HG02938 (cell line): ENCODE measurements around the gene SPI1.

Experiments
- ATAC-seq: cut with Tn5 transposase; IDR thresholded peaks from one replicate; pipeline ENCODE4 v1.9.1; 2021; ENCODE audit warnings: mild to moderate bottlenecking, moderate library complexity; ENCODE audit not compliant: unreplicated experiment

SPI1 gene

GRCh38 chr11:47389577-47390421 lies 11.5 kb upstream of the SPI1 start:
- no peak for ATAC-seq

- ATAC-seq = no peak
Measured at GRCh38 chr11:47388697-47389576, 10.6 kb upstream of the SPI1 start.

- no peak for ATAC-seq
Measured at GRCh38 chr11:47387944-47388696, 9.8 kb upstream of the SPI1 start.

DNA sequence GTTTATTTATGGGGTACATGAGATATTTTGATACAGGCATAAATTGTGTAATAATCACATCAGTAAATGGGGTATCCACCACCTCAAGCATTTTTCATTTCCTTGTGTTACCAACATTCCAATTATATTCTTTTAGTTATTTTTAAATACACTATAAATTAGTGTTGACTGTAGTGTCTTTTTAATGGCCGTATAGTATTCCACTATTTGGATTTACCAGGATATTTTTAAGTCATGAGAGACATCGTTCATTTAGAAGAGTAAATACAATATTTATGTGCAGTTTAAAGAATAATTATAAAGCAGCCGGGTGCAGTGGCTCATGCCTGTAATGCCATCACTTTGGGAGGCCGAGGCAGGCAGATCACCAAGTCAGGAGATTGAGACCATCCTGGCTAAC lies 6.2 kb upstream of the SPI1 start:
- no peak for ATAC-seq

DNA sequence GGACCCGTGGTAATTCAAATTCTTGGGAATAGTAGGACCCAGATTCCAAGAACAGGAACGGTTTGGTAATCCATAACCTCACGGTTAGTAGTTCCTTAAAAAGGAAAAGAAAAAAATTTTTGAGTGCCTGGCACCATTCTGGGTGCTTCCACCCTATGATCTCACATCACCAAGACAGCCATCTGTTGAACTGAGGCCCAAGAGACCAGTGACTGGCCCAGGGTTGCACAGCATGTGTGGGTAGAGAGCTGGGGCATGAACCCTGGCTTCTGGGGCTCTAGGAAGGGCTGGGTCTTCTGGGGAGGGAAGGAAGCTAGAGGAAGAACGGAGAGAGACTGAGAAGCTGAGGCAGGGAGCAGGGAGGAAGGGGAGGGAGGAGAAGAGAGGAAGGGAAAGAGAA lies 4.7 kb upstream of the SPI1 start:
- no peak for ATAC-seq

DNA sequence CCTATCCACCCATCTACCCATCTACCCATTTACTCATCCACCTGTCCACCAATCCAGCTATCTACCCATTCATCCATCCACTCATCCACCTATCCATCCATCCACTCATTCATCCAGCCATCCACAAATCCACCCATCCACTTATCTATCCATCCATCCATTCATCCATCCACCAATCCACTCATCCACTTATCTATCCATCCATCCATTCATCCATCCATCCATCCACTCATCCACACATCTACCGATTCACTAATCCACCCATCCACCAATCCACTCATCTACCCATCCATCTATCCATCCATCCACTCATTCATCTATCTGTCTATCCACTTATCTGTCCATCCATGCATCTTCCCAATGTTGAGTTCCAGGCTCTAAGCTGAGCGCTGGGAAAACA lies 1.7 kb upstream of the SPI1 start:
- ATAC-seq = no peak

DNA sequence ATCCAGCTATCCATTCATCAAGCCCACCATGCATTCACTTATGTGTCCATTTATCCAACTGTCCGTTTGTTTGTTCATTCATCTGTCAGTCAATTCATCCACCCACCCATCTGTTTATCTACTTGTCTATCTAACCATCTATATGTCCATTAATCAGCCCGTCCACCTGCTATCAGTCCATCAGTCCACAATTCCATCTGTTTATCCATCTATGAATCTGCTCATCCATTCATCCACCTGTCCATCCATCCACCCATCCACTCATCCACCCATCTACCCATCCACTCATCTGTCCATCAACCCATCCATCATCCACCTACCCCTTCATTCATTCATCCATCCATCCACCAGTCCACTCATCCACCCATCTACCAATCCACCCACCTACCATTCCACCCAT lies 970 bp upstream of the SPI1 start:
- ATAC-seq = no peak

DNA sequence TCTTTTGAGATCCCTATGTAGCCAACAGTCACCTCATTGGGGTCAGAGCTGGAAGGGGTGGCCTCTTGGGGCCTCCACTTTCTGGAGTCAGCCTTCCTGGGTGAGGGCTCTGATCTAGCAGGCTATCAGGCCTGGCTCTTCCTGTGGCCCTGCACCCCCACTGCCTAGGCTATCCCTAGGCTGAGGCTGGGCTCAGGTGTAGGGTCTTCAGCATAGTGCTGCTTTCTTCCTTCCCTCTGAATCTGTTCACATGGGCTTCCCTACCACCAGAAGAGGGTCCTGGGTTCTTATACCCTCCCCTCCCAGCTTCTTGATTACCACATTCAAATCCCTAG lies 456 bp upstream of the SPI1 start:
- ATAC-seq = no peak

- no peak for ATAC-seq
Measured at GRCh38 chr11:47377571-47378009, 757 bp downstream of the SPI1 start.

DNA sequence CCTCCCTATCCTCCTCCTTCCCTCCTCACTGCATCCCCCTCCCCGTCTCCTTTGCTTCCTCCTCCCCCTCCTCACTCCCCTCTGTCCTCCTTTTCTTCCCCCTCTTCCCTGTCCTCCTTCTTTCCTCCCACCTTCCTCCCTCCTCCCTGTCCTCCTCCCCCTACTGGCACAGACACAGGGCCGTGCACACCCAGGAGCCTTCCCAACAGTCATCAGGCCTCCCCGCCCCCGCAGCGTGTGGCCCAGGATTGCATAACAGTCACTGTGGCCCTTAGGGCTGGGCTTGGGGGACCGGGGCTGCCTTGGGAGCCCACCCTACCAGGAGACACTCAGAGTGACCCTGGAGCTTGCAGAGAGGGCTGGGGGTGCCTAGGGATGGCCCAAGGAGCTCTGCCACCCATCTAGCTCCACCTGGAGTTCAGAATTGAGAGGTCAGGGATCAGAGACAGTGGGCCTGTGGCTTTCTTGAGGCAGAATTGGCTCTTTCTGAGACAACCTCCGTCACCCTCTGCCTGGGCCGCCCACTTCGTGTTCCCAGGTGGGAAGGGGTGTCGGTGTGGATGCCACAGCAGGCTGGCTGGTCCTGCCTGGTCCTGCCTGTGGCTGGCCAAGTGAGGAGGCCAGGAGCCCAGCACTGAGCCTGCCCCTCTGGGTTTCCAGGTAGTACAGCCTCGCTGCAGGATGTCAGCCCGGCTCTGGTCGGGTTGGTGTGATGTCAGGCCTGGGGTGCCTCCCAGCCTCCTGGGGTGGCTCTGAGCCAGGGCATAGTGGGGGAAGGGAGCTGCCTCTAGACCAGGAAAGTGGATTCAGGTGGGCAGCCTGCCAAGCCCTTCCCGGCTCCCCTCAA lies 1.6 kb downstream of the SPI1 start:
- ATAC-seq = no peak

GRCh38 chr11:47376107-47376524 lies 2.2 kb downstream of the SPI1 start:
- no peak for ATAC-seq

DNA sequence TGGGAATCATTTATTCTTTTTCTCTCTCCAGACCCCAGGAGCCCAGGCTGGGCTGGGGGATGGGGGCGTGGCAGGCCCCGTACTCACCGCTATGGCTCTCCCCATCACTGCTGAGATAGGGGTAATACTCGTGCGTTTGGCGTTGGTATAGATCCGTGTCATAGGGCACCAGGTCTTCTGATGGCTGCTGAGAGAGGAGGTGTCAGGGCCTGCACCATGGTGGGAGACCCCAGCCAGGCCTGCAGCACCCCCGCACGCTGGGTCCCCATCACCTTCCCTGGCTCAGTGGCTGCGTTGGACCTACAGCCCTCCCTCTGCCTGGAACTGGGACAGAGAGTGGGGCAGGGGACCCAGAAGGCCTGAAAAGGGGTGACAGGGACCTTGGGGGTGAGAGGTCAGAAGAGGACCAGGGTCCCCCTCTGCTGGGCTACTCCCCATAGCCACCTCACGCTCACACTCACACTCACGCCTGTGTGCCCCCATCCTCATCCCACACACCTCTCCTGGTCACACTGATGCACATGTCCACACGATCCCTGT lies 2.7 kb downstream of the SPI1 start:
- ATAC-seq = no peak

DNA sequence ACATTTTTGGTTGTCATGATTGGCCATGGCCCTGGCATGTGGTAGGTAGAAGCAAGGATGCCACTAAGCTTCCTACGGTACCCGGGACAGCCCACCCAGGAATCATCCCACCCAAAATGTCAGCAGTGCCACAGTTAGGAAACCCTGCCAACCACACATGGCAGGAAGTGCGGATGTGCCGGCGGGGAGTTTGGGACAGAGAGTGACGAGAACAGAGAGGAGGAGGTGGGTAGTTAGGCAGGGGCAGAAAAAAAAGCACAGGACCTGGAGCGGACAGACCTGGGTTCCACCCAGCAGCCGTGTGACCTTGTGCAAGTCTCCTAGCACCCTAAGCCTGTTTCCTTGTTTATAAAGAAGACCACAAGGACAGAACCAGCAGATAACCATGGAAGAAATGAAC lies 3.3 kb downstream of the SPI1 start:
- ATAC-seq = no peak

DNA sequence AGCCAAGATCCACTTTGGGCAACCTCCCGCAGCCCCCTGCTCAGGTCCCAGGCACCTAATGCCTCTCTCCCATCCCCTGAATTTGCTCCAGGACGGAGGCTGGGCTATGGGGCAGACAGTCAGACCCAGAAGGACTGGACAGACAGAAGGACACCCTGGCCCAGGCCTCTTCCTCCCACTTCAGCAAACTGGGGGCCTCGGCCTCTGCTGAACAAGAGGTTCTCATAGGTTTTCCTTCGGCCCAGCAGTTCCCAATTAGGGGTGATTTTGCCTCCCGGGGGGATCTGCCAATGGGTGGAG lies 3.7 kb downstream of the SPI1 start:
- no peak for ATAC-seq

DNA sequence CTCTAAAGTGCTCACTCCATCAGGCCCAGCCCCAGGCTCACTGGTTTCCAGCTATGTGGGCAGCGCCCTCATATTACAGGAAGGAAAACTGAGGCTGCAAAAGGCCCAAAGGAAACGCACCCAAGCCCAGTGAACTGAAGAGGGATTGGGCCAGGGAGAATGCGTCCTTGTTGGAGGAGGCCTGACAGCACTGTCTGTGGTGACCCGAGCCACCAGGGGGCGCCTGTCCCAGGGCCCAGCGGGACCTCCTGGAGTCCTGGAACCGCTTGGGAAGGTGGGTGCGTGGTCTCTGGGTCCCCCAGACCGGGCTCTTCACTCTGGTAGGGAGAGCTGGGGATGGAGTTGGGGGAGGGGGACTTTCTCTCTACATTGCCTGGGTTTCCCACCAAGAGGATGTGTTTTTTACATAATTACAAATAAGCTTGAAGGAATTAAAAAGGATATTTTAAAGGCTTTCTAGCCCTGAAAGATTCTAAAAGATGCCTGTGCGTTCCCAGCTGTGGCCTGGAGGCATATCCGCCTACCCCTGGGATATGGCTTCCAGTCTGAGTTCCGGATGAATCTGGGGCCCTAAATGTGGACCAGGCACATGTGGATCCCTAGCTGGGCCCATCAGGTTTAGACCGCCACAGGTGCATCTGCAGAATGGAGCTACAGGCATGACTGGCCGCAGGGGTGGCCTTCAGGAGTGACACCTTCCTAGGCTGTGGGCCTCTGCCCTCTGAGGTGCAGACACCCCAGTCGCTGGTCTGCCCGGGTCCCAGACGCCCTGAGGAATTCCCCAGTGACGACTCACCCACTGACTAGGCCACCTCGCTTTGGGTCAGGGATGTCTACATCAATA lies 4.2 kb downstream of the SPI1 start:
- ATAC-seq = no peak

- no peak for ATAC-seq
Measured at GRCh38 chr11:47372422-47372821, 5.9 kb downstream of the SPI1 start.

GRCh38 chr11:47369676-47370075 lies 8.7 kb downstream of the SPI1 start:
- ATAC-seq = no peak

DNA sequence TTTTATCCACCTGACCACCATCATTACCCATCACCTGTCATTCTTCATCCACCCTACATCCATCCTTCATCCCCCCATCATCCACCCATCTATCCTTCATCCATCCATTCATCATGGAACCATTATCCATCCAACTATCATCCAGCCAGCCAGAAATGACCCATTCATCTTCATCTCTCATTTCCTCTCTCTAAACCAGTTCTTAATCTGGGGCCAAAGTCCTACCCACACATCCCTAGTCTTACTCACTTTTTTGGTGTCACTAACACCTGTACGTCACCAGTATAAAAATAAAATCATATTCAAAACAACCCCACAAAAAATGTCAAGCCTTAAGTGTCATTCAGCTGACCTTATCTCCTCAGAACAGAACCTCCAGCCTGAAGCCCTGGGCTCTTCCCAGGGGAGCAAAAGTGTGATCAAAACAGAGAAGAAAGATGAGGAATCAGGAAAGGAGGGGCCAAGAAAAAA lies 12.3 kb downstream of the SPI1 start:
- ATAC-seq = no peak

DNA sequence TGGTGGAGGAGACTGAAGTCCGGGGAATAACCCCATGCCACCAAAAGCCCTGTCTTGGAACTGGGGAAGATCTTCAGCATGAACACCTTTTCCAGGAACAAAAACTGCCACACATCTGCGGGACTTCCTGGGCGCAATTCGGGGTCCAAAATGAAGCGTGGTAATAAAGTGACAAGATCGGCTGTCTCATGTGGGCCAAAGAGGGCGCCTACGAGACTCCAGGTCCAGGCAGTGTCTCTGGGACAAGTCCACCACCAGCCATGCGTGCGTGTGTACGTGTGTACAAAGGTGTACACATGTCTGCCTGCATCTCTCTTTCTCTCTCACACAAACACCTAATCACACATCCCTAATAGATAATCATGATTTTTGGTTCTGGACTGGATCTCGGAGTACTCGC lies 16.9 kb downstream of the SPI1 start:
- ATAC-seq = no peak
